Peyer's patch (tissue), 4 donors: ENCODE data around the gene TMEM163. TPM values are rescaled to one million over a fixed set of nuclear protein-coding genes. Genes with fewer than 3 reads are reported as not detected.
"Not testable (repeated sequence)": the region's sequence is repeated elsewhere in the genome, so short reads cannot be mapped to it uniquely, and the experiment has no call there.

Experiments
- DNase-seq, 3 donors: peaks; one replicate each; pipeline ENCODE4 v3.0.0-alpha.2; 2017 to 2019
- H3K27ac ChIP-seq, 4 donors: fragments of 200-600 bp; sonication (generic); one replicate each; pipeline ENCODE4 v1.5.1; 2016 to 2019
- H3K27me3 ChIP-seq, 2 donors: fragments of 200-600 bp; sonication (generic); one replicate each; pipeline ENCODE4 v1.5.1; 2019
- H3K36me3 ChIP-seq, 3 donors: fragments of 200-600 bp; sonication (generic); one replicate each; pipeline ENCODE4 v1.5.1; 2016 to 2019
- H3K4me1 ChIP-seq, 4 donors: fragments of 200-600 bp; sonication (generic); one replicate each; pipeline ENCODE4 v1.5.1; 2016 to 2019
- H3K4me3 ChIP-seq, 4 donors: fragments of 200-600 bp; sonication (generic); 1 replicate in 3 of 4; 2 replicates in 1 of 4; pipeline ENCODE4 v1.5.1; 2016 to 2019; ENCODE audit warnings: mild to moderate bottlenecking in 1 of 4
- H3K9me3 ChIP-seq, 4 donors: fragments of 200-600 bp; sonication (generic); one replicate each; pipeline ENCODE4 v1.5.1; 2016 to 2019; ENCODE audit warnings: mild to moderate bottlenecking in 1 of 4
- POLR2A ChIP-seq, 2 donors: fragments of 450-650 bp; IDR thresholded peaks; one replicate each; pipeline ENCODE4 v1.5.1; 2017; ENCODE audit warnings: antibody characterized with exemption in 2 of 2, mild to moderate bottlenecking in 2 of 2, moderate library complexity in 2 of 2
- total RNA-seq, 4 donors: library from RNA; depleted of rRNA; stranded (reverse); fragments of >200 nt; gene quantifications; one replicate each; pipeline ENCODE4 v1.1.0, GENCODE V29; 2016
- TF ChIP-seq, protein P1 (sequence below), 6 experiments: fragments of 450-650 bp in 4 of 6; fragments of 200-600 bp in 2 of 6; sonication (generic) in 1 of 6; IDR thresholded peaks; one replicate each; pipeline ENCODE4 v1.5.1; 2017 to 2019; ENCODE audit warnings: antibody characterized with exemption in 6 of 6, mild to moderate bottlenecking in 3 of 6, moderate library complexity in 1 of 6

Gene TMEM163
- total RNA-seq, 4 donors from 2014 or later, result 1.7 TPM; not detected in 3

DNA sequence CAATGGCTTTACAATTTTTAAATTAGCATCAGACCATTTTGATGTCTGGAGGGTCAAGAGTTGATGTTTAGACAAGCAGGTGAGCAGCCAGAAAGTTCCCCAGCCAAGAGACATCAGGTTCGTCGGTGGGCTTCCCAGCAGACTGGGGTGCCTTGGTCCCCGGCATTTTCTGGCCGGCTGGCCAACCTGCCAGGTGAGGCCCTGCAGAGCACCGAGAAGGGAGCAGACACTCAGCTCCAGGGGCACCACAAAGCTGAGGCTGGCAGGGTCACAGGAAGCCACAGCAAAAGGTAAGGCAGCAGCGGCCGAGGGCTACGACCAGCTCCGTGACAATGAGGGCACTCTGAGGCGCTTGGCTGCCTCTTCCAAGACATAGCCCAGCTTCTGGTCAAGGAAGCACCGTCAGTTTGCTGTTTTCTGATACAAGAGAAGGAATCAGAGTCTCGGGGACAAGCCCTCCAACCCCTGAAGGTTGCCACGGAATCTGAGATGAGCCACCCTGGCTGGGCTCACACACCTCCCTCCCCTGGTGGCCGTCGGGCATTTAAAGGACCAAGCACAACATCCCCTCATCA, 235.9 kb downstream of the TMEM163 start:
- no peak overlapping the region for H3K27ac ChIP-seq
- no peak for TF ChIP-seq POLR2A (IDR thresholded peaks at IDR 0.05)
- TF ChIP-seq, protein P1, sequence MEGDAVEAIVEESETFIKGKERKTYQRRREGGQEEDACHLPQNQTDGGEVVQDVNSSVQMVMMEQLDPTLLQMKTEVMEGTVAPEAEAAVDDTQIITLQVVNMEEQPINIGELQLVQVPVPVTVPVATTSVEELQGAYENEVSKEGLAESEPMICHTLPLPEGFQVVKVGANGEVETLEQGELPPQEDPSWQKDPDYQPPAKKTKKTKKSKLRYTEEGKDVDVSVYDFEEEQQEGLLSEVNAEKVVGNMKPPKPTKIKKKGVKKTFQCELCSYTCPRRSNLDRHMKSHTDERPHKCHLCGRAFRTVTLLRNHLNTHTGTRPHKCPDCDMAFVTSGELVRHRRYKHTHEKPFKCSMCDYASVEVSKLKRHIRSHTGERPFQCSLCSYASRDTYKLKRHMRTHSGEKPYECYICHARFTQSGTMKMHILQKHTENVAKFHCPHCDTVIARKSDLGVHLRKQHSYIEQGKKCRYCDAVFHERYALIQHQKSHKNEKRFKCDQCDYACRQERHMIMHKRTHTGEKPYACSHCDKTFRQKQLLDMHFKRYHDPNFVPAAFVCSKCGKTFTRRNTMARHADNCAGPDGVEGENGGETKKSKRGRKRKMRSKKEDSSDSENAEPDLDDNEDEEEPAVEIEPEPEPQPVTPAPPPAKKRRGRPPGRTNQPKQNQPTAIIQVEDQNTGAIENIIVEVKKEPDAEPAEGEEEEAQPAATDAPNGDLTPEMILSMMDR (IDR thresholded peaks at IDR 0.05), result no peak
- no peaks in the 10 kb centered on the region for H3K4me1 ChIP-seq
- H3K27me3 ChIP-seq, result no peaks in the 10 kb centered on the region
- H3K36me3 ChIP-seq, result no peaks in the 10 kb centered on the region
- DNase-seq, result no peak
- H3K9me3 ChIP-seq, result no peaks in the 10 kb centered on the region
- no peak overlapping the region for H3K4me3 ChIP-seq

DNA sequence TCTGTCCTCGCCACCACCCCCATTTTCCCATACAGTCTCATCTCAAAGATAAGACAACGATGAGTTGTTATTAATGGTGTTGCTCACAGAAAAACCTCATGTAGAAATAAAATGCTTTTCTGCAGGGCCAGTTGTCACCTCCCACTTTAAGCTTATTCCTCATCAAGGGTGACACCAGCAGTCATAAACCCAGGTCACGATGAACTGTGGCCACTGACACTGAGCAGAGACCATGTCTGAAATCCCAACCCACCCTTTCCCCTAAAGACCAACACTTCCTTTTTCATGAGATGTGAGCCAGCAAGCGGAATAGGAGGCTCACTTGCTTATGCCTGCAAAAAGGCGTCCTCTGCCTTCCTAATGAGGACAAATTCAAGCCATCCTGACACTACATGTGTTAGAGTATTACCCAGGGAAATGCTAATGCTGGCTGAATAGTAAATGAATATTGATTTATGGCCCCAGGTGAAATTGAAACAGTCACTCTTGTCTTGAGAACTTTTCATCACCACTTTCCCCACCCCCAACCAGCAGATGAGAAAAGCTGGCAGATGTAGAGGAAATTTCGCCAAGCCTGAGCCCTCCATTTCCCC, 236.6 kb downstream of the TMEM163 start:
- Histone ChIP-seq H3K4me3 (no peak overlapping the region), H3K27ac (no peak overlapping the region), H3K4me1 (no peaks in the 10 kb centered on the region), H3K27me3 (no peaks in the 10 kb centered on the region), H3K9me3 (no peaks in the 10 kb centered on the region), H3K36me3 (no peaks in the 10 kb centered on the region)
- no peak for TF ChIP-seq POLR2A (IDR thresholded peaks at IDR 0.05)
- TF ChIP-seq, protein P1 (IDR thresholded peaks at IDR 0.05), result no peak
- DNase-seq, result no peak

DNA sequence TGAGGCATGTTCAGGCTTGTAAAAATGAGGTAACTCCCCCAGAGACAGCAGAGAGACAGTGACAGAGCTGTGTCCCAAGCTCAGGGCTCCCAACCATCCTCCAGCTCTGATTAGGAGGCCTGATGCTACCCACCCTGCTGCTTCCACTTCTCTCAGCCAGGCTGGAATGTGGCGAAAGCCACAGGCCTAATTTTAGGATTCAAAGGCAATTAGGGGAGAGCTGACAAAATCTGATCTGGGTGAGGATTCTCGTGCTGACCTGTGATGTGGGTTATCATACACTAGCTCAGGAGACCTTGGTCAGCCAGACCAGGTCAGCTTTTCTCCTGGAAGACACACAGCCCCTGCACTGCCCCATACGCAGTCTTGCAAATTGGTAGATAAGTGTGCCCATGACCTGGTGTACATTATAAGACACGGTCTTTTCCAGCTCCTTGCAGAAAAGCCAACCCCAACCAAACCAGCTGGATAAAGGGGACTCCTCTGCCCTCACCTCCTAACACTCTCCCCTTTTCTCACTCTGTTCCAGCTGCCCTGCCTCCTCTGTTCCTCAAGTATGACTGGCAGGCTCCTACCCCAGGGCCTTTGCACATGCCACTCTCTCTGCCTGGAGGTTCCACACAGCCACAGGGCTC, 239.0 kb downstream of the TMEM163 start:
- TF ChIP-seq, protein P1 (IDR thresholded peaks at IDR 0.05), result no peak
- no peak for TF ChIP-seq POLR2A (IDR thresholded peaks at IDR 0.05)
- H3K4me3 ChIP-seq, result no peak overlapping the region
- H3K9me3 ChIP-seq, result no peaks in the 10 kb centered on the region
- H3K36me3 ChIP-seq, result no peaks in the 10 kb centered on the region
- H3K4me1 ChIP-seq, result no peaks in the 10 kb centered on the region
- no peaks in the 10 kb centered on the region for H3K27me3 ChIP-seq
- no peak for DNase-seq
- H3K27ac ChIP-seq, result no peak overlapping the region

DNA sequence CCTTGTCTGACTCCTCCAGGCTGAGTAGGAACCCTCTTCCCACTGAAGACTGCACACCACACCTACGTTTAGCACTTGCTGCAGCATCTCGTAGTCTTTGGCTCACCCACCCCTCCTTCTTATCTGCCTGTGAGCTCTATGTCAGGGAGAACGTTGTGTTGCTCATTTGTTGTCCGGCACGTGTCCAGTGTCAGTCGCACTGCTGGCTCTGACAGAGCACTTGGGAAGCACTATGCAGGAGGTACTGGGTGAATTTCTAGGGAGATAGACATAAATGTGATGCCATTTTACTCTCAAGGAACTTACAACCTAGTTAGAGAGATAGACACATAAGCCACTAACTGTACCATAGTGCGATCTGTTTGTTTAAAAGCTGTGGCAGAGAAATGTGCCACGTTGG, 241.8 kb downstream of the TMEM163 start:
- not testable (repeated sequence) for H3K27ac ChIP-seq

DNA sequence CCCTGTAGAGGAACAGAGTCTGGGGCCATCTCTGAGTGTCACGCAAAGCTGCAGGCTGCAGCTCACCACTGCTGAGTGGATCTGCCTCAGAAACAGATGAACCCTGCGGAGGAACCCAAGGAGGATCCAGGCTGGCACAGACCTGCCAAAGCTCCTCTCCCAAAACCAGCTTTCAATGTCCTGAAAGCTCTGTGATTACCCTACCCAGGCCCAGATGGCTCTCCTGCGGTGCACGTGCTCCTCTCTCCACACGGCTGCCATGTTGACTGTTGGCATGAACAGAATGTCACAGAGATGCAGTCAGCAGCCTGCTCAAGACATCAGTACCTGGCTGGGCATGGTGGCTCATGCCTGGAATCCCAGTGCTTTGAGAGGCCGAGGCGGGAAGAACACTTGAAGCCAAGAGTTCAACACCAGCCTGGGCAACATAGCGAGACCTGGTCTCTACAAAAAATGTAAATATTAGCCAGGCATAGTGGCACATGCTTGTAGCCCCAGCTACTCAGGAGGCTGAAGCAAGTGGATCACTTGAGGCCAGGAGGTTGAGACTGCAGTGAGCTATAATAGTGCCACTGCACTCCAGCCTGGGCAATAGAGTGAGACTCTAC, 248.1 kb downstream of the TMEM163 start:
- Histone ChIP-seq H3K36me3 (no peaks in the 10 kb centered on the region), H3K27me3 (no peaks in the 10 kb centered on the region), H3K4me1 (no peaks in the 10 kb centered on the region), H3K27ac (no peak overlapping the region), H3K4me3 (no peak overlapping the region), H3K9me3 (peaks cover 0 to 5% (median 0%) of the 10 kb centered on the region in 4 donors)
- no peak for TF ChIP-seq POLR2A (IDR thresholded peaks at IDR 0.05)
- no peak for DNase-seq

More for the DNA sequence above, 241.8 kb downstream of the TMEM163 start:
- not testable (repeated sequence) for H3K9me3 ChIP-seq, H3K27me3 ChIP-seq, DNase-seq, H3K4me1 ChIP-seq, H3K36me3 ChIP-seq, H3K4me3 ChIP-seq

DNA sequence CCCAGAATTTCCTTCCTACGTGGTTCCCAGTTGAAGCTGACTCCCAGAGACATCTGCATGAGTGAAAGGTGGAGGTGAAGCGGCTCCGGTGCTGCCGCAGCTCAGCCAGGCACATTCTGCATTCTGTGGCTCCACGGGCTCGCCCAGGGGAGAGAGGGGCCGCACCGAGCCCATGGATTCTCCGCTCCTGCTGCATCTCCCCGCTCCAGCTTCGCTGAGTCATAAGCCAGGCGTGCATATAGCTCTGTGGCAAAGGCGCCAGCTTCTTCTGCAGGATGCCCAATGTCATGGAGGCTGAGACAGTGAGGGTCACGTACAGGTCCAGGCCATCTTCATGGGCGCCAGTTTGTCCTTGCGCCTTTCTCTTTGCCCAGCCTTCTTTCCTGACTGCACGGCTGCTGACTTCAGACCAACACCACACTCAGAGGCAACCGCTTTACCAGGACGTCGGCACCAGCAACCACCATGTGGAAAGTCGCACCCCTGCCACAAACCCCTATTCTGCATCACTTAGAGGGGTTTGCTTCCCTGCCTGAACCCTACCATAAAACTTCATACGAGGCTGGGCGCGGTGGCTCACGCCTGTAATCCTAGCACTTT, 249.2 kb downstream of the TMEM163 start:
- TF ChIP-seq, protein P1 (IDR thresholded peaks at IDR 0.05), result no peak
- no peak for TF ChIP-seq POLR2A (IDR thresholded peaks at IDR 0.05)
- Histone ChIP-seq H3K27ac (no peak overlapping the region), H3K9me3 (peaks cover 0 to 5% (median 0%) of the 10 kb centered on the region in 4 donors), H3K27me3 (no peaks in the 10 kb centered on the region), H3K4me3 (no peak overlapping the region), H3K4me1 (no peaks in the 10 kb centered on the region), H3K36me3 (no peaks in the 10 kb centered on the region)
- DNase-seq, result no peak
